Endodermal cell (in vitro differentiated cells): ENCODE data around the gene LEMD1. TPM values are rescaled to one million over a fixed set of nuclear protein-coding genes. Genes with fewer than 3 reads are reported as not detected.

Experiments
- DNase-seq: peaks from one replicate; pipeline ENCODE4 v3.0.0-alpha.2; 2017
- H3K27ac ChIP-seq: 2 replicates; pipeline ENCODE4 v1.5.1; 2013; ENCODE audit warnings: mild to moderate bottlenecking, low read depth, low read length, moderate library complexity
- H3K27me3 ChIP-seq: 2 replicates; pipeline ENCODE4 v1.6.1; 2013; ENCODE audit warnings: mild to moderate bottlenecking, low read length, moderate library complexity; ENCODE audit not compliant: insufficient read depth, control insufficient read depth, poor library complexity, severe bottlenecking
- H3K36me3 ChIP-seq: 2 replicates; pipeline ENCODE4 v1.7.0; 2013; ENCODE audit warnings: mild to moderate bottlenecking, low read length, moderate library complexity; ENCODE audit not compliant: control insufficient read depth, insufficient read depth
- H3K4me1 ChIP-seq: one replicate; pipeline ENCODE4 v1.7.0; 2013; ENCODE audit warnings: low read length; ENCODE audit not compliant: control insufficient read depth, insufficient read depth
- H3K4me3 ChIP-seq: 2 replicates; pipeline ENCODE4 v1.5.1; 2013; ENCODE audit warnings: mild to moderate bottlenecking, low read length, moderate library complexity
- H3K9ac ChIP-seq: 2 replicates; pipeline ENCODE4 v1.6.1; 2013; ENCODE audit warnings: mild to moderate bottlenecking, low read length, moderate library complexity; ENCODE audit not compliant: poor library complexity, severe bottlenecking; ENCODE audit errors: extremely low read depth
- H3K9me3 ChIP-seq: 2 replicates; pipeline ENCODE4 v1.6.1; 2013; ENCODE audit warnings: mild to moderate bottlenecking, low read length, moderate library complexity; ENCODE audit not compliant: control insufficient read depth
- H3K27ac Mint-ChIP-seq: 2 replicates; pipeline ENCODE4 v1.8.0; 2020; ENCODE audit warnings: mixed read lengths
- H3K27me3 Mint-ChIP-seq: 2 replicates; pipeline ENCODE4 v1.8.0; 2021; ENCODE audit warnings: mild to moderate bottlenecking, mixed read lengths; ENCODE audit not compliant: insufficient read depth
- H3K36me3 Mint-ChIP-seq: 2 replicates; pipeline ENCODE4 v1.8.0; 2020; ENCODE audit warnings: low read depth, mixed read lengths
- H3K4me1 Mint-ChIP-seq: 2 replicates; pipeline ENCODE4 v1.8.0; 2020; ENCODE audit warnings: mixed read lengths
- H3K4me3 Mint-ChIP-seq: 2 replicates; pipeline ENCODE4 v1.8.0; 2020; ENCODE audit warnings: mild to moderate bottlenecking, moderate library complexity, mixed read lengths
- H3K9me3 Mint-ChIP-seq: 2 replicates; pipeline ENCODE4 v1.8.0; 2020; ENCODE audit warnings: mild to moderate bottlenecking, mixed read lengths
- WGBS, 2 experiments: methylation state at CpG; one replicate each; pipeline versions ENCODE4 v1.1.5 to v1.1.7; 2013; ENCODE audit warnings: missing lambda C conversion rate in 2 of 2, mixed read lengths in 1 of 2; ENCODE audit not compliant: insufficient coverage in 1 of 2, insufficient read length in 1 of 2; 5-methylcytosine and 5-hydroxymethylcytosine counted together
- microRNA-seq: library from miRNA; unstranded; fragments of <30 nt; microRNA quantifications from one replicate; pipeline ENCODE4 v1.2.0, GENCODE V29; 2020; ENCODE audit warnings: borderline microRNAs expressed
- total RNA-seq, 2 donors: library from RNA; stranded (reverse); fragmentation: NEBNext Ultra II Directional in 1 of 2; extraction: Animal tissue kit (Norgen Biotek cat#: 25700) in 1 of 2; gene quantifications; 2 replicates in 1 of 2; 3 replicates in 1 of 2; pipeline ENCODE4 v1.2.1, GENCODE V29; 2021
- TF ChIP-seq, protein P1 (sequence below): fragments of 200-600 bp; sonication (generic); conservative IDR thresholded peaks from 2 replicates; pipeline ENCODE4 v1.5.0; 2021; ENCODE audit warnings: antibody characterized with exemption, mild to moderate bottlenecking

LEMD1 gene
- total RNA-seq, 2 donors from 2014 or later: 13.5 to 16.7 TPM

DNA sequence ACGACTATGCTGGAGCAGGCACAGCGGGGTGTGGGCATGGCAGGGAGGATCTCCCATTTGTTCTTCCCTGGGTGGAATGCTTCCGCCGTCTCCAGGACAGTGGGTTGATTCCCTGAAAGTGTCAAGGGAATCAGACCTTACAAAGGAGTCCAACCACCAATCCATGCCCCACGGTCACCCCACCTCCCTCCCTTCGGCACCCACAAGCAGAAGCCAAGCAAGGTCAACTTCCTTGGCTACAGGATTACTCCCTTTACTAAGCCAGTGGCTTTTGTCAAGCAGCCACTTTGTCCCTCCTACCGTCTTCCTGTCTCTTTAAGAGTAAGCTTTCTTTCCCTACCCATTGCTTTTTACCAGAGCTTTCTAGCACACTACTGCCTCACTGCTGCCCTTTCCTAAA is 84.4 kb downstream of the LEMD1 start:
- Histone ChIP-seq H3K9ac (no peak overlapping the region), H3K4me3 (no peak overlapping the region), H3K27me3 (peaks cover 7% of the 10 kb centered on the region), H3K4me1 (no peaks in the 10 kb centered on the region), H3K9me3 (no peaks in the 10 kb centered on the region), H3K36me3 (no peaks in the 10 kb centered on the region), H3K27ac (no peak overlapping the region)
- WGBS, 2 experiments: 62 to 74% methylated on average over 3 to 7 of the region's 7 CpGs
- no peak overlapping the region for H3K27ac Mint-ChIP-seq
- peaks cover 28% of the 10 kb centered on the region for H3K27me3 Mint-ChIP-seq
- no peaks in the 10 kb centered on the region for H3K9me3 Mint-ChIP-seq
- H3K36me3 Mint-ChIP-seq: no peaks in the 10 kb centered on the region
- peaks cover 9% of the 10 kb centered on the region for H3K4me1 Mint-ChIP-seq
- no peak for DNase-seq
- TF ChIP-seq, protein P1, sequence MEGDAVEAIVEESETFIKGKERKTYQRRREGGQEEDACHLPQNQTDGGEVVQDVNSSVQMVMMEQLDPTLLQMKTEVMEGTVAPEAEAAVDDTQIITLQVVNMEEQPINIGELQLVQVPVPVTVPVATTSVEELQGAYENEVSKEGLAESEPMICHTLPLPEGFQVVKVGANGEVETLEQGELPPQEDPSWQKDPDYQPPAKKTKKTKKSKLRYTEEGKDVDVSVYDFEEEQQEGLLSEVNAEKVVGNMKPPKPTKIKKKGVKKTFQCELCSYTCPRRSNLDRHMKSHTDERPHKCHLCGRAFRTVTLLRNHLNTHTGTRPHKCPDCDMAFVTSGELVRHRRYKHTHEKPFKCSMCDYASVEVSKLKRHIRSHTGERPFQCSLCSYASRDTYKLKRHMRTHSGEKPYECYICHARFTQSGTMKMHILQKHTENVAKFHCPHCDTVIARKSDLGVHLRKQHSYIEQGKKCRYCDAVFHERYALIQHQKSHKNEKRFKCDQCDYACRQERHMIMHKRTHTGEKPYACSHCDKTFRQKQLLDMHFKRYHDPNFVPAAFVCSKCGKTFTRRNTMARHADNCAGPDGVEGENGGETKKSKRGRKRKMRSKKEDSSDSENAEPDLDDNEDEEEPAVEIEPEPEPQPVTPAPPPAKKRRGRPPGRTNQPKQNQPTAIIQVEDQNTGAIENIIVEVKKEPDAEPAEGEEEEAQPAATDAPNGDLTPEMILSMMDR: no peak
- no peak overlapping the region for H3K4me3 Mint-ChIP-seq

DNA sequence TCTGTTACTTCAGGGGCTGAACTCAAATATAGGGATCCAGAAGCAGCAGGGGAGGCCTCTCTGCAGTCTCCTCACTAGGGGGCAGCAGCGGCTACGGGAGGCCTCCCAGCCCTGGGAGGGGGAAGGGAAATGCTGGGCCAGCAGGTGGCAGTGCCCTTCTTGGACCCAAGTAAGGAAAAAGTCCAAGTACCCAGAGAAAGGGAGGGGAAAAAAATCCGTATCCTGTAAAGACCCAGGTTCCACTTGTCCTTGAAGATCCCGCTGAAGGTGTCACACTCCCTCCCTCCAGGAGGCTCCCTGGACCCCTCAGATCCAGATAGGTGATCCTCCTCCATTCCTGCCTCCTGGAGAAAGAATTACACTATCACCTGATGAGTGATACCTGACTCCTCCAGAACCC is 86.2 kb downstream of the LEMD1 start:
- Mint-ChIP-seq H3K27ac (no peak overlapping the region), H3K36me3 (no peaks in the 10 kb centered on the region), H3K4me1 (peaks cover 19% of the 10 kb centered on the region), H3K27me3 (peaks cover 12% of the 10 kb centered on the region), H3K9me3 (no peaks in the 10 kb centered on the region), H3K4me3 (no peak overlapping the region)
- H3K9me3 ChIP-seq: no peaks in the 10 kb centered on the region
- H3K9ac ChIP-seq: no peak overlapping the region
- H3K36me3 ChIP-seq: no peaks in the 10 kb centered on the region
- no peak overlapping the region for H3K4me3 ChIP-seq
- no peak overlapping the region for H3K27ac ChIP-seq
- DNase-seq: peak; percentile 96
- H3K27me3 ChIP-seq: no peaks in the 10 kb centered on the region
- 10% methylated on average over 4 of the region's 4 CpGs; no CpG with 5 or more reads in 1 of the 2 experiments for WGBS, 2 experiments
- no peaks in the 10 kb centered on the region for H3K4me1 ChIP-seq
- TF ChIP-seq, protein P1: peak; percentile 99

DNA sequence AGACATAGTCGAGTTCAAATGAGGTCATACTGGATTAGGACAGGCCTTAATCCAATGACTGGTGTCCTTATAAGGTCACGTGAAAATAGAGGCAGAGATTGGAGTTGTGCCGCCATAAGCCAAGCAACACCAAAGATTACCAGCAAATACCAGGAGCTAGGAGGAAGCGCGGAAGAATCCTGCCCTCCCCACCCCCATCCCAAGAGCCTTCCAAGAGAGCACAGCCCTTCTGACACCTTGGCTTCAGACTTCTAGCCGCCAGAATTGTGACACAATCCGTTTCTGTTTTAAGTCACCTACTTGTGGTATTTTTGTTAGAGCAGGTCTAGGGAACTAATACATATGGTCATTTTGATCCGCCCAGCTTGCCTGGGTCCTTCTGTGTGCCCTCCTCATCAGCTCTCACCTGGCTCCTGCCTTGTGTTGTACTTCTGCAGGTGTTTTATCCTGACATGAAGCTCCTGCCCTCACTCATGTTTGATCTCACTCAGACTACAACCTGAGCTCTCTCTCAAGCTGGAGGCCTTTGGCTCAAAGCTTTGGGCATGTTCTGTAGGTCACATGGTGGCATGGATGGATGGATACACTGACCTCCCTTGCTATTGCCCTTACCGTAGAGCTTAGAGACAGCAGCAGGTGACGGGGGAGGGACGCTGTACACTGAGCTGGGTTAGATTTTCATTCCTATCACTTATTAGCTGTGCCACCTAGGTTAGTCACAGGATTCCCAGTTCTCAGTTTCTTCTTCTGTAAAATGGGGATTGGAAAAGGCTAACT is 89.7 kb downstream of the LEMD1 start:
- Histone ChIP-seq H3K27me3 (no peaks in the 10 kb centered on the region), H3K9ac (no peak overlapping the region), H3K4me1 (no peaks in the 10 kb centered on the region), H3K36me3 (no peaks in the 10 kb centered on the region), H3K4me3 (no peak overlapping the region), H3K9me3 (no peaks in the 10 kb centered on the region), H3K27ac (no peak overlapping the region)
- no peak overlapping the region for H3K4me3 Mint-ChIP-seq
- TF ChIP-seq, protein P1: no peak
- DNase-seq: no peak
- no peaks in the 10 kb centered on the region for H3K9me3 Mint-ChIP-seq
- no peak overlapping the region for H3K27ac Mint-ChIP-seq
- WGBS, 2 experiments: 91 to 92% methylated on average over 7 to 11 of the region's 11 CpGs
- H3K4me1 Mint-ChIP-seq: peaks cover 16% of the 10 kb centered on the region
- no peaks in the 10 kb centered on the region for H3K36me3 Mint-ChIP-seq
- H3K27me3 Mint-ChIP-seq: peaks cover 15% of the 10 kb centered on the region

Small RNAs within 50 kb of the gene (microRNA-seq; reads per million reads assigned to microRNA genes)
- gene MIR135B: 210 reads per million, percentile 81 among the genes with 10 or more reads in this experiment

Other genes starting within 250 kb of the LEMD1 start
- 10 to 100 TPM in 1 of 2 donors, 1 to 10 TPM in 1; 9.8 to 11.0 TPM for gene DSTYK, start 210.4 kb downstream of the LEMD1 start, total RNA-seq
- 1 to 10 TPM; 5.2 to 5.8 TPM for gene TMCC2, start 194.1 kb downstream of the LEMD1 start, total RNA-seq
- gene NUAK2, start 100.3 kb downstream of the LEMD1 start, total RNA-seq: 10 to 100 TPM; 13.4 to 19.1 TPM
- gene KLHDC8A, start 65.1 kb downstream of the LEMD1 start, total RNA-seq: under 1 TPM; 0.38 to 0.53 TPM
- gene BLACAT1, start 34.0 kb upstream of the LEMD1 start, total RNA-seq: 1 to 10 TPM; 7.4 to 7.6 TPM
- 10 to 100 TPM; 58.1 to 88.7 TPM for gene CDK18, start 82.6 kb upstream of the LEMD1 start, total RNA-seq
- 10 to 100 TPM; 29.6 to 41.6 TPM for gene ELK4, start 210.0 kb upstream of the LEMD1 start, total RNA-seq